SJSA1 (cell line): Measurements from ENCODE around the gene MRPS21. TPM values are rescaled to one million over a fixed set of nuclear protein-coding genes. Genes with fewer than 3 reads are reported as not detected.

Experiments used
- DNase-seq, 2 experiments: peaks; one replicate each; pipeline ENCODE4 v3.0.0-alpha.2; 2015 to 2020; ENCODE audit warnings: low spot score in 2 of 2, low read depth in 1 of 2
- H3K27ac ChIP-seq: fragments of 250-450 bp; sonication (Bioruptor Pico); 2 replicates; pipeline ENCODE4 v1.5.1; 2020; ENCODE audit warnings: mild to moderate bottlenecking, moderate library complexity
- H3K27me3 ChIP-seq: fragments of 250-450 bp; sonication (Bioruptor Pico); replicated peaks from 2 replicates; pipeline ENCODE4 v1.5.1; 2020; ENCODE audit warnings: mild to moderate bottlenecking, moderate library complexity
- H3K36me3 ChIP-seq: fragments of 250-450 bp; sonication (Bioruptor Pico); 2 replicates; pipeline ENCODE4 v1.5.1; 2020; ENCODE audit warnings: mild to moderate bottlenecking
- H3K4me1 ChIP-seq: fragments of 250-450 bp; sonication (Bioruptor Pico); replicated peaks from 2 replicates; pipeline ENCODE4 v1.6.1; 2021; ENCODE audit warnings: mild to moderate bottlenecking
- H3K4me3 ChIP-seq: fragments of 250-450 bp; sonication (Bioruptor Pico); 2 replicates; pipeline ENCODE4 v1.5.1; 2020; ENCODE audit warnings: mild to moderate bottlenecking
- H3K9me3 ChIP-seq: fragments of 250-450 bp; sonication (Bioruptor Pico); replicated peaks from 2 replicates; pipeline ENCODE4 v1.5.1; 2020; ENCODE audit warnings: mild to moderate bottlenecking
- total RNA-seq: library from RNA; depleted of rRNA; stranded (reverse); fragments of >200 nt; shearing (Covaris generic); gene quantifications from 2 replicates; pipeline ENCODE4 v1.2.3, GENCODE V29; 2014; rRNA removed

The MRPS21 gene
- 45.5 and 60.0 TPM in 2 replicates for total RNA-seq

GRCh38 chr1:150293433-150294253 lies at the start of gene MRPS21:
MRPS21 (plus strand) TSS chr1:150293861; CDS start chr1:150294367, 506 bp downstream.
- H3K9me3 ChIP-seq, result no peaks in the 10 kb centered on the region
- peak; percentile 85 to 90 for DNase-seq
- peak within 1 kb of the TSS; percentile 88 for H3K27ac ChIP-seq
- no peaks in the 10 kb centered on the region for H3K27me3 ChIP-seq
- H3K36me3 ChIP-seq, result peaks cover 35% of the 10 kb centered on the region
- H3K4me3 ChIP-seq, result peak within 1 kb of the TSS; percentile 57
- H3K4me1 ChIP-seq, result peaks cover 7% of the 10 kb centered on the region

DNA sequence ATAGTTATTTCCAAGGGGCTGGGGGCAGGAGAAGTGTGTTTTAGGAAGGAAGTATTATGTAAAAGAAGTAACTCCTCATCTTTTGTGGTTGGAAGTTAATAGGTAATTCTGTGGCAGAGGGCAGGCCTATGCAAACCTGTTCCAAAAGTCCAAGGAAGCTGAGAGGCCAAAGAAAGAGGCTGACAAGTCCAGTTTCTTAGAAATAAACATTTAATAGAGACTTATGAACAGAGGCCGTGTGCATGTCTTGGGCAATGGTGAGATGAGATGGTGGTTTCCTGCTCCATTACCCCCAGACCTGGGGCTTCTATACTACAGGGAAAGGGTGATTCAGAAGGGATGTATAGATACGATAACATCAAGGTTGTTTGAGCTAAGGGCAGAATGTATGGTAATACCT lies 43.7 kb upstream of the MRPS21 start:
- Histone ChIP-seq H3K9me3 (no peaks in the 10 kb centered on the region), H3K36me3 (no peaks in the 10 kb centered on the region), H3K27ac (no peak overlapping the region), H3K4me3 (no peak overlapping the region), H3K4me1 (no peaks in the 10 kb centered on the region), H3K27me3 (peaks cover 7% of the 10 kb centered on the region; the same call in 1 of the 2 replicates)
- DNase-seq, result no peak

DNA sequence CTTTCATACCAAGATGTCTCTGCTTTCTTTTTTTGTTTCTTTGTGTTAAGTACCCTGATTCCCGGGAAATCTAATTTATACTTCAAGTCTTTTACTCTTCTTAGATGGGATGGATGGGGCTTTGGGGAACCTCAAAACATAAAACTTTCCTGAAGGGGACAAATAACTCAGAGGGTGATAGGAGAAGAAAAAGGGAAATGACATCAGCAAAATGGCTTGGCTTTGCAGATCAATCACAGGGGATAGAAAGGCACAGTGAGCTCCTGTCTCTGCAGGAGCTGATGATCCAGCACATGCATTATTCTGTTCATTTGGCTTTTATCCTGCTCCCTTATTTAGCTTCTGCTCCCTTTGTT lies 37.5 kb upstream of the MRPS21 start:
- no peak for DNase-seq
- peaks cover 7% of the 10 kb centered on the region; the same call in 1 of the 2 replicates for H3K27me3 ChIP-seq
- peaks cover 13% of the 10 kb centered on the region for H3K4me1 ChIP-seq
- H3K4me3 ChIP-seq, result no peak overlapping the region
- no peak overlapping the region for H3K27ac ChIP-seq
- H3K9me3 ChIP-seq, result no peaks in the 10 kb centered on the region
- no peaks in the 10 kb centered on the region for H3K36me3 ChIP-seq

DNA sequence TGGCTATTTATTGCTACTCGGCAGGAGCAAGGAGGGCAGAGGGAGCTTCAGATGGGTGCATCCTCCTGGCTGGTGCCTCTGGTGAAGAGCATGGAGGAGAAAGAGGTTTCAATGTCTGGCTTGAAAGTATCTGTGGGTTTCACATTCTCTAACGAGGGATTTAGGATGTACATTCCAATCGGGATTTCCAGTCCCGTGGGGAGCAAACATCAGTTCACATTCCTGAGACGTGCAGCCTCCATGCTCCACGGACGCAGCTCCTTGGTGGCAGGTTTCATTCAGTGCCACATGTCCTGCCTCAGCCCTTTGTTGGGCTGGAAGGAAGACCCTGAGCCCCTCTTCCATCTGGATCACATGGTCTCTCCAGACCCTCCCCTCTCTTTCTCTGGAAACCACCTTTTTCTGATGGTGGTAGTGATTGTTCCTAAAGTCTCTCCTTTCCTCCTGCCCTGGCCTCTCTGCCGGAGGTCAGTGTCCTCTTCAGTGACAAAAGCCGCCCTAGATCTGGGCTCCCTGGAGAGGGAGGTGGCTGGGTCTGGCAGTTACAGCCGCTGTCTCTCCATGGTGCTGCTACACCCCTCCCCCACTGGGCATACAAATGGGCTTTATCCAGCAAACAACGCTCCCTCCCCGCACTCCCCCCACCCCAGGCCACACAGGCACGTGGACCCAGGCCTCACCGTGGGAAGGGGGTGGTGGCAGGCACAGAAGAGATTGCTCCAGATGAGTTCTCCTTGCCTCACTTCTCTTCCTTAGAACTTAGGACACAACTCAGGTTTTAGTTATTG lies 36.9 kb upstream of the MRPS21 start:
- H3K36me3 ChIP-seq, result no peaks in the 10 kb centered on the region
- H3K27ac ChIP-seq, result no peak overlapping the region
- no peak for DNase-seq
- H3K27me3 ChIP-seq, result peaks cover 2% of the 10 kb centered on the region; the same call in 1 of the 2 replicates
- peaks cover 13% of the 10 kb centered on the region for H3K4me1 ChIP-seq
- H3K9me3 ChIP-seq, result no peaks in the 10 kb centered on the region
- H3K4me3 ChIP-seq, result no peak overlapping the region

DNA sequence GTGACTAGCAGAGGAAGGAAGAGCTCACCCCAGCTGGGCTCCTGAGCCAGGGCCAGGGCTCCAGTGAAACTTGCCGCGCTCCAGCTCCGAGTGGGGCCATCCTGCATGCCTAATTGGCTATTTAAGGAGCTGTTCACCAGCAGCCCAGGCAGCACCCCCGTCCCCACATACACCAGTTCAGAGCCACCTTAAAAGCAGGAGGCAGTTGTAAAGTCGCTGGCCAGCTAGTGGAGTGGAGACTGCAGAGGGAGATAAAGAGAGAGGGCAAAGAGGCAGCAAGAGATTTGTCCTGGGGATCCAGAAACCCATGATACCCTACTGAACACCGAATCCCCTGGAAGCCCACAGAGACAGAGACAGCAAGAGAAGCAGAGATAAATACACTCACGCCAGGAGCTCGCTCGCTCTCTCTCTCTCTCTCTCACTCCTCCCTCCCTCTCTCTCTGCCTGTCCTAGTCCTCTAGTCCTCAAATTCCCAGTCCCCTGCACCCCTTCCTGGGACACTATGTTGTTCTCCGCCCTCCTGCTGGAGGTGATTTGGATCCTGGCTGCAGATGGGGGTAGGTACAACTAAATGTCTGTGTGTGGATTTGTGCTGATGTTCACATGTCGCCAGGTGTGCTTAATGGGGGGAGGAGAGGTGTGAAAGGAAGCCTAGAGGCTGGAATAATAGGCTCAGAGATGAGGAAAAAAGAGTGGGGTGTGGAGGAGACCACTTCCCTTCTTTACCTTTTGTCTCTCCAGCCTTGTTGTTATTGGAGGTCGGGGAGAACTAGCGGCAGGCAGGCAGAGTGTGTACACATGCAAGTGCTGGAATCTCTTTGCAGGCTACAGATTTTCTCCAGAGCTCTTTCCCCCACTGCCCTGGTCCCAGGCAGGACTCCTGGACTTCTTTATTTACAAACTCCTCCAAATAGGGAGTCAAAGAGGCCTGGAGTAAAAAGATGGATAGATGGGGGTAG lies 35.8 kb upstream of the MRPS21 start, which contains the start of gene CA14:
TSS of gene CA14 (plus strand) at position 151 of the 962 bp plus-strand sequence. CDS start at position 506, 355 bp downstream.
- H3K27ac ChIP-seq, result no peak within 1 kb of the TSS
- H3K4me1 ChIP-seq, result peaks cover 13% of the 10 kb centered on the region
- no peaks in the 10 kb centered on the region for H3K9me3 ChIP-seq
- DNase-seq, result no peak
- H3K4me3 ChIP-seq, result no peak within 1 kb of the TSS
- H3K36me3 ChIP-seq, result no peaks in the 10 kb centered on the region
- H3K27me3 ChIP-seq, result no peaks in the 10 kb centered on the region; the same call in 1 of the 2 replicates

DNA sequence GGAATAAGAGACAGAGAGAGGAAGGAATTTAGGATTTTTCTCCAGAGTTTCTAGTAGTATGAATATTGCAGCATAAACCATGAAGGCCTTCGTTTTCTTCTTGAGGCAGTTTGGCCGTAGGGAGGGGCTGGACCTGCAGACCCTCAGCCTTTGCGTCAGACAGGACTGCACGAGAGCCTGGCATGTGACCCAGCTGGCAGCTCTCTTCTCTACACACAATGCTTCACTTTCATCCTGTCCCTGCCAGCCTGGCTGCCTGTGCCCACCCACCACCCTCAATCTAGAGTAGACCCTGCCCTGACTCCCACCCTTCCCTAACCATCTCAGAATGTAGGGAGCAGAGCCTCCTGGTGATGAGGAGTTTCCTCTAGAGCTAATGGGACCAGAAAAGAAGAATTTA lies 34.4 kb upstream of the MRPS21 start:
- Histone ChIP-seq H3K27ac (no peak overlapping the region), H3K4me1 (peaks cover 13% of the 10 kb centered on the region), H3K4me3 (no peak overlapping the region), H3K27me3 (no peaks in the 10 kb centered on the region; the same call in 1 of the 2 replicates), H3K9me3 (no peaks in the 10 kb centered on the region), H3K36me3 (no peaks in the 10 kb centered on the region; the same call in 1 of the 2 replicates)
- DNase-seq, result no peak

DNA sequence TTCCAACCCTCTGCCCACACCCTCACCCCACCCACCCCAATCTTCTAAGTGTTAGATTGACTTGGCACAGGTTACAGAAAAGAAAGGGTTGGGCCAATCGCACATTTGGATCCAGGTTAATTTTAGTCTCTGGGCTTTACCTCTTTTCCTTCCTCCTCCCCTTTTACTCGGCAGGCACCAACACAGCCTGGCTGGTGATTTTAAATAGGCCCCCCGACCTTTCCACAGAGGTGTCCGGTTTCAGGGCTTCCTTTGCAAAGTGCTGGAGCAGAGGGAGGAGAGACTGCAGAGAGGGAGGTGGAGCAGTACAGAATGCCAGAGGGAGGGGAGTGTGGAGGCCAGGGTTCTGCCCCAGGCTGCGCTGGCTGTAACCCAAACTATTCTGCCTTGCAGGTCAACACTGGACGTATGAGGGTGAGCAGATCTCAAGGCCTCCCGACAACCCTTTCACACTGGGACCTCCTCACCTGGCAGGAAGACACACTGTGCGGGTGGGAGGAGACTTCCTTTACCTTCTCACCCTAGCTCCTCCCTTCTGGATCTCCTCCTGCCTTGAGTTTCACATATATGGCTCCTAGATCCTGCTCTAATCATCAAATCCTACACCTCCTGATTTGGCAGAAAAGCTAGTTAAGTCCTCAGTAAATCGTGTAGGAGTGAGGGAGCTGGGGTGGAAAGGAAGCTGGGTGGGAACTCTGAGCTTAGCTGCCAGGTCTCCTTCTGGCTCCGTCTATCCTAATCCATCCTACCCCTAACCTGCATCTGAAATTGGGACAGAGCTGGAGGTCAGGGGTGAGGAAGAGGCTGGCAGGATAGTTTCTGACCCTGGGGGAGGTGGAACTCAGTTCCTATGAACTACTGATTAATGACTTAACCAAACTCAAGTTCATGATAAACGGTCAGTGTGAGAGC lies 33.6 kb upstream of the MRPS21 start:
- Histone ChIP-seq H3K4me3 (no peak overlapping the region), H3K36me3 (peaks cover 8% of the 10 kb centered on the region), H3K4me1 (peaks cover 13% of the 10 kb centered on the region), H3K27me3 (no peaks in the 10 kb centered on the region; the same call in 1 of the 2 replicates), H3K27ac (no peak overlapping the region), H3K9me3 (no peaks in the 10 kb centered on the region)
- no peak for DNase-seq

GRCh38 chr1:150261367-150261766 lies 32.3 kb upstream of the MRPS21 start:
- H3K4me1 ChIP-seq, result peaks cover 6% of the 10 kb centered on the region
- H3K4me3 ChIP-seq, result no peak overlapping the region
- no peaks in the 10 kb centered on the region for H3K9me3 ChIP-seq
- no peak for DNase-seq
- H3K27ac ChIP-seq, result no peak overlapping the region
- no peaks in the 10 kb centered on the region; the same call in 1 of the 2 replicates for H3K27me3 ChIP-seq
- peaks cover 21% of the 10 kb centered on the region for H3K36me3 ChIP-seq

DNA sequence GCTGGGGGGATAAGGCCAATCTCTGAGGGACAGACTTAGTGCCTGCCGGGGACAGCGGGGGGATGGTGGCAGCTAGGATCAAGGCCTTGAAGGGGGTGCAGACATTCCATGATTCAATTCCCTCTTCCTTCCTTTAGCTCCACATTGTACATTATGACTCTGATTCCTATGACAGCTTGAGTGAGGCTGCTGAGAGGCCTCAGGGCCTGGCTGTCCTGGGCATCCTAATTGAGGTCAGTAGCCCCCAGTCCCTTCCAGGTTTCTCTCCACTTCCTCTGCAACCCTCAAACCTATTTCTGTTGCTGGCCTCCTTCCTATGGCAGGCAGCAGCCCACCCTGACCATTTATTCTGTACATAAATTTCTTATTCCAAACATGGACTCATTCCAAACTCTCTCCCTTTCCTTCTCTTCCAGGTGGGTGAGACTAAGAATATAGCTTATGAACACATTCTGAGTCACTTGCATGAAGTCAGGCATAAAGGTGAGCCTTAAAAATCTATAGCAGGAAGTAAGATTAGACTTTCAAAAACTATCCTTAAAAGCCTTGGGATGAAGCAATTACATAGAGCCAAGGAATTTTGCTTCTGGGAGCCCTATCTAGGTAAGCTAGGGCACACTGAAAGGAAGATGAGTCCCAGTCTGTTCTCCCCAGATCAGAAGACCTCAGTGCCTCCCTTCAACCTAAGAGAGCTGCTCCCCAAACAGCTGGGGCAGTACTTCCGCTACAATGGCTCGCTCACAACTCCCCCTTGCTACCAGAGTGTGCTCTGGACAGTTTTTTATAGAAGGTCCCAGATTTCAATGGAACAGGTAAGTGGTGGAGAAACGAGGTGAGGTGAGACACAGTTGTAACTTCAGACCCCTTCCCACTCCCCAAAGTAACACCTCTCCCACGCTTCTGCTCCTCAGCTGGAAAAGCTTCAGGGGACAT lies 31.0 kb upstream of the MRPS21 start:
- no peaks in the 10 kb centered on the region; the same call in 1 of the 2 replicates for H3K27me3 ChIP-seq
- H3K27ac ChIP-seq, result no peak overlapping the region
- peaks cover 8% of the 10 kb centered on the region for H3K4me1 ChIP-seq
- H3K9me3 ChIP-seq, result no peaks in the 10 kb centered on the region
- peaks cover 33% of the 10 kb centered on the region for H3K36me3 ChIP-seq
- no peak for DNase-seq
- H3K4me3 ChIP-seq, result no peak overlapping the region

DNA sequence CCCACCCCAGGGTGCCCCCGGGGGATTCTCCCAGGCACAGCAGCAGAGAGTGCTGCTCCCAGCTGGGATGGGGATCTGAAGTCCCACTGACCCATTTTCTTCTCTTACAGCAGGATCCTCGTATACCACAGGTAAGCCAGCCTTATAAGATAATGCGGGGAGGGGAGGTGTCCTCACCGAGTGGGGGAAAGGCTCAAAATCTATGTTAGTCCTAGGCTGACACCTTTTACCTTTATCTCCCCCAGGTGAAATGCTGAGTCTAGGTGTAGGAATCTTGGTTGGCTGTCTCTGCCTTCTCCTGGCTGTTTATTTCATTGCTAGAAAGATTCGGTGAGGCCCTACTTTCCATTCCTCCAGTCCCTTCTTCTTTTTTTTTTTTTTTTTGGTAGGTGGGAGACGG lies 30.1 kb upstream of the MRPS21 start:
- Histone ChIP-seq H3K4me1 (peaks cover 11% of the 10 kb centered on the region), H3K27ac (no peak overlapping the region), H3K9me3 (no peaks in the 10 kb centered on the region), H3K27me3 (no peaks in the 10 kb centered on the region; the same call in 1 of the 2 replicates), H3K36me3 (peaks cover 40% of the 10 kb centered on the region), H3K4me3 (no peak overlapping the region)
- no peak for DNase-seq

DNA sequence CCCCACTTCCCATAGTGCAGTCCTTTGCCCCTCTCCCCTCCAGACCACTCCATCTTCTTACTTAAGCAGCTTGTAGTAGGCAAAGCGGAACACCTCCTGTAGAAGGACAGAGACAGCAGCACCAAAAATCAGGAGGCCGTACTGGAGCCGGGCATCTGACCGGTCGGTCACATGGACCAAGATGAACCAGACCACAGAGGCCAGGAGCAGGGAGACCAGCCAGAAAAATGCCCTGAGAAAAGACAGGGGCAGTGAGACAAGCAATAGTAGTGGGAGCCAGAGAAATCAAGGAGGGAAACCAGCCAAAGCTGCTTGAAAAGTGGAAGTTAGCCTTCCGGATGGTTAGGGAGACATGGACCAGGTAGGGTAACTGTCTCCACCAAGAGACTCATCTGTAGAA lies 25.8 kb upstream of the MRPS21 start:
- no peaks in the 10 kb centered on the region for H3K9me3 ChIP-seq
- H3K4me3 ChIP-seq, result peak overlapping the region; percentile 81
- H3K27ac ChIP-seq, result no peak overlapping the region; the same call in 1 of the 2 replicates
- DNase-seq, result no peak
- no peaks in the 10 kb centered on the region for H3K27me3 ChIP-seq
- H3K4me1 ChIP-seq, result peaks cover 16% of the 10 kb centered on the region
- peaks cover 42% of the 10 kb centered on the region for H3K36me3 ChIP-seq
